Measurements from ENCODE around the gene ITIH4. TPM values are rescaled to one million over a fixed set of nuclear protein-coding genes. Genes with fewer than 3 reads are reported as not detected.

ITIH4 gene
- total RNA-seq, 1 donor from 2014 or later: 5.0 TPM

GRCh38 chr3:52852419-52852818 is 21.9 kb upstream of the ITIH4 start:
- ATAC-seq (no peak), DNase-seq (ENCODE audit: missing footprints) (no peak)
- intact Hi-C loops (cut with DNase I): loop anchor here (5.0 kb wide), 1 partner anchor 220 kb away; no protein-coding TSS in a partner anchor

GRCh38 chr3:52851348-52851747 is 20.9 kb upstream of the ITIH4 start:
- DNase-seq (ENCODE audit: missing footprints): no peak
- intact Hi-C loops (cut with DNase I): loop anchor here (5.0 kb wide), 1 partner anchor 221 kb away; no protein-coding TSS in a partner anchor
- peak; percentile 50 for ATAC-seq

DNA sequence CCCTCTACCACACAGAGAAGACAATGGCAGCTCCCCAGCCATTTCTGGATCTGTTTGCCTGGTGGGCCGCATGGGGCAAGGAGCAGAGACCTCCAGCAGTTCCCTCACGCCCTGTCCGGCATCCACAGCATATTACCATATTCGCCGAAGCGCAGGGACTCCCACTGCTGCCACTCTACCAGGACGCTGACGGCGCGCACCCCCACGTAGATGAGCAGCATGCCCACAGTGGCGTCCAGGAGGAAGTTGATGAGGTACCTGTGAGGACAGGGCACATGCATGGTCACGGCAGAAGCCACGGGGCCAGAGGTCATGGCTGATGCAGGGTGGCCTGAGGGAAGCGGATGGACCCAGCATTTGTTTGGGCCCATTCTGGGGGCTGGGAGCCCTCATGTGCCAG is 19.2 kb upstream of the ITIH4 start:
- no peak for ATAC-seq
- intact Hi-C loops (cut with DNase I): loop anchor here (5.0 kb wide), 1 partner anchor 223 kb away; no protein-coding TSS in a partner anchor
- DNase-seq (ENCODE audit: missing footprints): no peak

DNA sequence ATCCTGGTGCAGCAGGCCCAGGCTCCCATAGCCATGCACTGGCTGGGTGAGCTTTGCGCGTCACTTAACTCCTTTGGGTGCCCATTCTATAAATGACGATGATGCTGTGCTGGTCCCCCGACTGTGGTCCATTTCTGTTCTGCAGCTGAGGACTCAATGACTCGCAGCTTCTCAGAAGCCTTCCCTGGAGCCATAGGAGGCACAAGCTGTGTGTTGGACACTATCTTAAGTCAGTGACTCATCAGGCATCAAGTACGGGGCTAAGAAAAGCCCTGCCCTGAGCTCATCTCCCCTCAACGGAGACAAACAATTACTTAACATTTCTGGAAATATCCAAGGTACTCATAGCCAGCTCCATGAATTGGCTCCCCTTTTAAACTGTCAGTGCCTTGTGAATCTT is 18.1 kb upstream of the ITIH4 start:
- DNase-seq (ENCODE audit: missing footprints) (no peak), ATAC-seq (no peak)
- intact Hi-C loops (cut with DNase I): no loop called here

DNA sequence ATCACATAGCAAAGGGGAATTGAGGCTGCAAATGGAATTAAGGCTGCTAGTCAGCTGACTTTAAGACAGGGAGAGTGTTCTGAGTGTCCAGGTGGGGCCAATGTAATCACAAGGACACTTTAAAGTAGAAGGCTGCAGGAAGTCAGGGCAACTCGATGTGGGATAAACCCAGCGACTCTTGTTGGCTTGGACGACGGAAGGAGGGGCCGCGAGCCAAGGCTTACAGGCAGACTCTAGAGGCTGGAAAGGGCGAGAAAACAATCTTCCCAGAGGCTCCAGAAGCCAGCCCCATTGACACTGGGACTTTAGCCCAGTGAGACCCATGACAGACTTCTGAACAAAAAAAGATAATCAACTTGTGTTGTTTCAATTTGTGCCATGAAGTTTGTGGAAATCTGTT is 17.3 kb upstream of the ITIH4 start:
- intact Hi-C loops (cut with DNase I): no loop called here
- DNase-seq (ENCODE audit: missing footprints) (no peak), ATAC-seq (no peak)

DNA sequence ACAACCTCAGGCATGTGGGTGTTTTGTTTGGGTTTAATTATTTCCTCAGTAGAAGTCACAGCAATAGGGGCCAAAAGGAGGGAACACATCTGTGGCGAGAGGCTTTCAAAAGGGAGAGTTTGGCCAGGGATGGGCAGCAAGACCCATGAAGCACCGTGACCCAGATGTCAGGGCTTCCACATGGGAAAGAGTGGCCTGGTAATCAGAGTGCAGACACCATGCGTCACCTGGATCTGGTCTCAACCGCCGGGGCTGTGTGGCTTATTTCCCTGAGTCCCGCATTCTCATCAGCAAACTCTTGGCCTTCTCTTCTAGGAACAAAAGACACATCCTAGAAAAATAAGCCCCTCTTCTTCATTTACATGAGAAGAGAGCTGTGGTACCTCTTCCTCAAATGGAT is 16.8 kb upstream of the ITIH4 start:
- ATAC-seq (no peak), DNase-seq (ENCODE audit: missing footprints) (no peak)
- intact Hi-C loops (cut with DNase I): no loop called here

DNA sequence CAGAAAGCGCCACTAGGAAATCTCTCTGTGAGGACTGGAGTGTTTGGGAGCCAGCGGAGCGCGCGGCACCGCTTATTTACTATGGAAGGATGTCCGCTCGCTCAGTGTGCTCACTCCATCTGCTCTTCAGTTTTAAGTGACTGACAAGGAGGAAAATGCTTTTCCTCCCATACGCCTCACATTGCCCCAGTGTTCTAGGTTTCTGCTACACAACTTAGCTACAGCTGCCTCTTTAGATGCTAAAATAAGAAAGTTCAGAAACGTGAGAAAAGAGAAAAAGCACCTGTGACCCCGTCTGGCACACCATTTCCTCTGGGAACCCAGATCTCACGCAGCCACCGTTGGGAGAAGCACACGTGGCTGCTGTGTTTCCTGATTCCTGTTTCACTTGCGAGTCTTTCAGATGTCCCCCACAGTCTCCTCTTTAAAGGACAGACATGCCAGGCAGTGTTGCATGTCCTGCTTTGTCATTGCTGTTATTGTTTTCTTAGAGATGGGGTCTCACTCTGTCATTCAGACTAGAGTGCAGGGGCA is 16.0 kb upstream of the ITIH4 start:
- intact Hi-C loops (cut with DNase I): no loop called here
- no peak for ATAC-seq
- DNase-seq (ENCODE audit: missing footprints): no peak

DNA sequence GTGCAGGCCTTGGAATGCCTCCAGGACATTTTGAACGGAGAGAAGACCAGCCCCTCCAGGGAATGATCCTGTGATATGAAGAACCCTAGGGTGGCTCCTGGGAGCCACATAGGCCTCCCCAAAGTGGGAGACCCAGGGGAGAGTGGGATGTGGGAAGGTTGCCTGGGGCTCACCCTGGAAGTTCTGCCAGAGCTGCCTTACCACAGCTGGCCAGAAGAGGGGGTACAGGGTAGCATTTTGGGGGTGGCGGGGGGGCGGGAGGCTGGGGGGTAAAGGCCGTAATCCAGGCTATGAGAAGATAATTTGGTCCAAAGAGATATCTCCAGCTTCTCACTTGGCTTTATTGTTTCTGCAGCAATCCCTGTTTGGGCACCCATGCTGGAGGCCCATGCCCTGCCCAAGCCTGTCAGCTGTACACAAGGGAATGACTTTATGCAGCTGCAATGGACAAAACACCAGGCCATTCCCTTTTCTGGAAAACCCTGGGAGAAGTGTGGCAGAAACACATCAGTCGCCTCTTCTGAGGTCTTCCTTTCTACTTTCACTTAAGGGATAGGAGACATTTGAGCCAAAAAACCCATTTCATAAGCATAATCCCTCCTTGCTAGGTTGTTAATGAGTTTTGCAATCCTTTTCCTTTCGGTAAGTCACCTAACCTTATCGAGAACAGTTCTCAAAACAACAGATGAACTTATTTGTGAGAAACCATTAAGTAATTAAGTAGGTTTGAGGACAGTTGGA is 15.4 kb upstream of the ITIH4 start:
- peak; percentile 18 for DNase-seq (ENCODE audit: missing footprints)
- peak; percentile 36 for ATAC-seq
- intact Hi-C loops (cut with DNase I): no loop called here

DNA sequence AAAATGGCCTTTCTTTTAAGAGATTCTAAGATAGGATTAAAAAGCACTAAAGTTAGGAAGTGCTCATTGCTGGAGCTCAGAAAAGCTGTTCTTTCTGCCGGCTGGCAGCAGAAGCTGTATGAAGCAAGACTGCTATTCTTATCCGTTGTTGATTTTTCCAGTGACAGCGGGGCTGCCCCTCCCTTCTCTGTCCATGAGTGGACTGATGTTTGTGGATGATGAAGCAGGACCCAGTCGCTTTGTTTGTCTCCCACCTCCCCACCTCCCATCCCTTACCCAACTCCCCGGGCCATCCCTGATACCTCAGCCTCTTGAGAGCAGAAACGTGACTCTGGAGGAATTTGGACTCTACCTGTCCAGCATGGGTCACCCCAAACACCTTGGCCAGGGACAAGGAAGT is 14.7 kb upstream of the ITIH4 start:
- intact Hi-C loops (cut with DNase I): no loop called here
- peak; percentile 70 for ATAC-seq
- peak; percentile 59 for DNase-seq (ENCODE audit: missing footprints)

DNA sequence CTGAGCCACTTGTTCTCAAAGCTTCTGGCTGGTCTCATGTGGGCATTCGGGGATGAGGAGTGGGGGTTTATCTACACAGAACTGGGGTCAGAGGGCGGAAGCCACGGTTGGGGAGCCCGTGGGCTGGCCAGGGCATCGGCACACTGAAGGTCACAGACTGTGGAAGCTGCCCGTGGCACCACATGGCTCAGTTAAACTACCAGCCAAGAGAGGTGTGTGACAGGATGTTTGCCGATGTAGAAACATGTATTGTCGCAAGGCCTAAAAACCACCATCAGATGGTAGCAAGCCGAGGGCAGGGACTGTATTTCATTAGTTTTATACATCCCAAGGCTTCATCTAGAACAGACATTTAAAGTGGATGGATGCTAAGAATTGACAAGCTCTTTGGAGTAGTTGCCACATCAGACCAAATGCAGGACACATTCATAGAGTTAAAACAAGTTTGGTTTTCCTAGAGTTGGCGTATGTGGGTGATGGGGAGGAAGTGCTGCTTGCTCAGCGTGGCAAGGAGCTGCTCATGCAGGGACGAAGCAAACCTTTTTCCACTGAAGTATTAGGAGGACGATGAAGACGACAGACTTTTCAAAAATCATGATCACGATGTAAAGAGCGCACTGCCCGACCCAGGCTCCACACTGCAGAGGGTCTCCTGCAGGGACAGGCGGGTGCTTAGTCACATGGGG is 14.0 kb upstream of the ITIH4 start:
- intact Hi-C loops (cut with DNase I): no loop called here
- ATAC-seq (no peak), DNase-seq (ENCODE audit: missing footprints) (peak; percentile 25)

- ATAC-seq: no peak
- intact Hi-C loops (cut with DNase I): no loop called here
- DNase-seq (ENCODE audit: missing footprints): no peak
Observed at GRCh38 chr3:52843881-52844280, 13.4 kb upstream of the ITIH4 start.

- DNase-seq (ENCODE audit: missing footprints) (no peak), ATAC-seq (no peak)
Observed at GRCh38 chr3:52843108-52843865, 12.8 kb upstream of the ITIH4 start.

DNA sequence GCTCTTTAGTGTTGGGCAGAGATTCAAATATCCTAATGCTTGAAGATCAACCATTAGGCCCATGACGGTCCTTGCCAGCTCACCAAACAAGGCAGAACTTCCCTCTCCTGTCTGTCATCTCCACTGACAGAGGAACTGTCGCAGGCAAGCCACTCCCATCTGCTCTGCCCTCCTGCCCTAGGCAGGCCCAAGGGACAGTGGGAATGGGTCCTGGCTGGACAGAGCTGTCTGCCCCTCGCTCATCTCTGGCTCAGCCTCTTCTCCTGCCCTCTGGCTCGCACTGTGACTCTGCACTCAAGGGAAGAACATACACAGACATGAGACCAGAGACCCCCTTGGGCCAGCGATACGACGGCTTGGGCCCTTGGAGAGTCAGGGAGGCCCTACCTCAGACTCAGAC is 12.0 kb upstream of the ITIH4 start:
- DNase-seq (ENCODE audit: missing footprints) (peak; percentile 31), ATAC-seq (peak; percentile 55)
- intact Hi-C loops (cut with DNase I): no loop called here

More at GRCh38 chr3:52843108-52843865, 12.8 kb upstream of the ITIH4 start:
- intact Hi-C loops (cut with DNase I): no loop called here

GRCh38 chr3:52841981-52842340 is 11.5 kb upstream of the ITIH4 start:
- intact Hi-C loops (cut with DNase I): no loop called here
- ATAC-seq (no peak), DNase-seq (ENCODE audit: missing footprints) (peak; percentile 50)

- intact Hi-C loops (cut with DNase I): no loop called here
- DNase-seq (ENCODE audit: missing footprints) (peak; percentile 56), ATAC-seq (no peak)
Observed at GRCh38 chr3:52841211-52841980, 10.9 kb upstream of the ITIH4 start.

- DNase-seq (ENCODE audit: missing footprints) (peak; percentile 63), ATAC-seq (no peak)
- intact Hi-C loops (cut with DNase I): no loop called here
Observed at GRCh38 chr3:52839892-52840545, 9.5 kb upstream of the ITIH4 start.

DNA sequence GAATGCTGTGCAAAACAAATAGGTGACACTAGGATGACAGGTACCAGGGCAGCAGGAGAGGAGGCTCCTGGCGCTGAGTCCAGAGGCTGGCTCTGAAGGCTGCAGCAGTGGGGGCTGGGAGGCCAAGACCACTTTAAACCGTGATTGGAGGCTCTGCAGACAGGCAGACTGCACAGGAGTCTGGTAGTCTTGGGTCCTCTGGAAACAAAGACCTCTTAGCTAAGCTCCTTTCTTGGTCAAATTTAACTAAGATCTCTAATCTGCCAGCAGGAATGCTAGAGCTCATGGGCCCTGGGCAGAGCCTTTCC is 8.8 kb upstream of the ITIH4 start:
- intact Hi-C loops (cut with DNase I): no loop called here
- DNase-seq (ENCODE audit: missing footprints): peak; percentile 56
- ATAC-seq: no peak

- DNase-seq (ENCODE audit: missing footprints) (peak; percentile 18), ATAC-seq (no peak)
- intact Hi-C loops (cut with DNase I): no loop called here
Observed at GRCh38 chr3:52838561-52839267, 8.2 kb upstream of the ITIH4 start.
